Esophagus mucosa (tissue), 1 donor: ENCODE data around the gene NOXA1. TPM values are rescaled to one million over a fixed set of nuclear protein-coding genes. Genes with fewer than 3 reads are reported as not detected.

Experiments used
- ATAC-seq: fragments of 200-7000 bp; cut with Tn5 transposase; one replicate; pipeline ENCODE4 v1.9.1; 2020
- total RNA-seq: library from RNA; stranded (reverse); gene quantifications from one replicate; pipeline ENCODE4 v1.2.4, GENCODE V29; 2023
- donor health status: DM: yes; HTN: yes; CAD: no.

NOXA1 gene
- total RNA-seq, 1 donor from 2014 or later, result 5.5 TPM

- no peak for ATAC-seq
Measured at GRCh38 chr9:137427454-137428310, 4.5 kb downstream of the NOXA1 start.

- ATAC-seq, result no peak
Measured at GRCh38 chr9:137428311-137428630, 5.1 kb downstream of the NOXA1 start.

- ATAC-seq, result no peak
Measured at GRCh38 chr9:137428841-137429545, 5.8 kb downstream of the NOXA1 start.

GRCh38 chr9:137429546-137429890, 6.3 kb downstream of the NOXA1 start:
- no peak for ATAC-seq

GRCh38 chr9:137429974-137430722, 7.0 kb downstream of the NOXA1 start:
- peak; percentile 34 for ATAC-seq

- no peak for ATAC-seq
Measured at GRCh38 chr9:137430723-137431415, 7.7 kb downstream of the NOXA1 start.

GRCh38 chr9:137431416-137431931, 8.3 kb downstream of the NOXA1 start:
- no peak for ATAC-seq

- no peak for ATAC-seq
Measured at GRCh38 chr9:137432687-137433348, 9.6 kb downstream of the NOXA1 start.

- ATAC-seq, result no peak
Measured at GRCh38 chr9:137433349-137433915, 10.2 kb downstream of the NOXA1 start.

- no peak for ATAC-seq
Measured at GRCh38 chr9:137433916-137434431, 10.8 kb downstream of the NOXA1 start.

- no peak for ATAC-seq
Measured at GRCh38 chr9:137434498-137435380, 11.5 kb downstream of the NOXA1 start.

GRCh38 chr9:137435381-137435891, 12.2 kb downstream of the NOXA1 start:
- no peak for ATAC-seq

GRCh38 chr9:137435980-137436760, 13.0 kb downstream of the NOXA1 start:
- peak; percentile 60 for ATAC-seq

- ATAC-seq, result no peak
Measured at GRCh38 chr9:137436761-137437600, 13.8 kb downstream of the NOXA1 start.

GRCh38 chr9:137437691-137438590, 14.7 kb downstream of the NOXA1 start:
- ATAC-seq, result no peak

GRCh38 chr9:137438591-137439157, 15.5 kb downstream of the NOXA1 start:
- no peak for ATAC-seq
